Osteocyte (in vitro differentiated cells): ENCODE measurements around the gene HDAC4. TPM values are rescaled to one million over a fixed set of nuclear protein-coding genes. Genes with fewer than 3 reads are reported as not detected.
A peak's percentile ranks its signal among the peaks of the same experiment; 100 is the strongest.

Experiments used
- DNase-seq: peaks from one replicate; pipeline ENCODE4 v3.0.0; 2021; ENCODE audit warnings: mixed read lengths; ENCODE audit not compliant: unreplicated experiment; ENCODE audit errors: extremely low spot score
- H3K27ac Mint-ChIP-seq: one replicate; pipeline ENCODE4 v1.8.0; 2021; ENCODE audit warnings: mild to moderate bottlenecking, mixed read lengths; ENCODE audit not compliant: unreplicated experiment
- H3K27me3 Mint-ChIP-seq: one replicate; pipeline ENCODE4 v1.8.0; 2021; ENCODE audit warnings: mixed read lengths; ENCODE audit not compliant: unreplicated experiment
- H3K36me3 Mint-ChIP-seq: one replicate; pipeline ENCODE4 v1.8.0; 2021; ENCODE audit warnings: mixed read lengths; ENCODE audit not compliant: unreplicated experiment
- H3K4me1 Mint-ChIP-seq: one replicate; pipeline ENCODE4 v1.8.0; 2021; ENCODE audit warnings: mixed read lengths; ENCODE audit not compliant: unreplicated experiment
- H3K4me3 Mint-ChIP-seq: one replicate; pipeline ENCODE4 v1.8.0; 2021; ENCODE audit warnings: mild to moderate bottlenecking, moderate library complexity, mixed read lengths; ENCODE audit not compliant: unreplicated experiment
- H3K9me3 Mint-ChIP-seq: one replicate; pipeline ENCODE4 v1.8.0; 2021; ENCODE audit warnings: mixed read lengths; ENCODE audit not compliant: unreplicated experiment
- total RNA-seq: library from RNA; stranded (reverse); gene quantifications from 2 replicates; pipeline ENCODE4 v1.2.1, GENCODE V29; 2021
- TF ChIP-seq, protein P1 (sequence below): fragments of 200-600 bp; sonication (generic); IDR thresholded peaks from 2 replicates; pipeline ENCODE4 v1.5.0; 2021; ENCODE audit warnings: antibody characterized with exemption, mild to moderate bottlenecking, moderate library complexity

The HDAC4 gene
- total RNA-seq, 1 donor from 2014 or later = 30.3 TPM

DNA sequence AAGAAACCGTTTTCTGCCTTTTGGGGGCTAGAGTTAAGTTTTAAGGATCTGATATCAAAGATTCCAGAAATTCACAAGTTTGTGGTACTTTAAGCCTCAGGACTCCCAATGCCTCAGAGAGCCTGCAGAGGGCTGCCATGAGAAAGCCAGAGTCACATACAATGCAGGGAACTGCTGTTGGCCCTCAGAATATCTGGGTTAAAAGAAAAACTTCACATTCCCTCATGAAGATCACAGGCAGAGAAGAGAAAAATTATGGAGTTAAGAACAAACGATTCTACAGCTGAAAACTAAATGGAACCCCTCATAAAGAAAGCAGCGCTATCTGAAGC is 39.5 kb downstream of the HDAC4 start:
- TF ChIP-seq, protein P1, sequence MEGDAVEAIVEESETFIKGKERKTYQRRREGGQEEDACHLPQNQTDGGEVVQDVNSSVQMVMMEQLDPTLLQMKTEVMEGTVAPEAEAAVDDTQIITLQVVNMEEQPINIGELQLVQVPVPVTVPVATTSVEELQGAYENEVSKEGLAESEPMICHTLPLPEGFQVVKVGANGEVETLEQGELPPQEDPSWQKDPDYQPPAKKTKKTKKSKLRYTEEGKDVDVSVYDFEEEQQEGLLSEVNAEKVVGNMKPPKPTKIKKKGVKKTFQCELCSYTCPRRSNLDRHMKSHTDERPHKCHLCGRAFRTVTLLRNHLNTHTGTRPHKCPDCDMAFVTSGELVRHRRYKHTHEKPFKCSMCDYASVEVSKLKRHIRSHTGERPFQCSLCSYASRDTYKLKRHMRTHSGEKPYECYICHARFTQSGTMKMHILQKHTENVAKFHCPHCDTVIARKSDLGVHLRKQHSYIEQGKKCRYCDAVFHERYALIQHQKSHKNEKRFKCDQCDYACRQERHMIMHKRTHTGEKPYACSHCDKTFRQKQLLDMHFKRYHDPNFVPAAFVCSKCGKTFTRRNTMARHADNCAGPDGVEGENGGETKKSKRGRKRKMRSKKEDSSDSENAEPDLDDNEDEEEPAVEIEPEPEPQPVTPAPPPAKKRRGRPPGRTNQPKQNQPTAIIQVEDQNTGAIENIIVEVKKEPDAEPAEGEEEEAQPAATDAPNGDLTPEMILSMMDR = peak; percentile 36
- peaks cover 8% of the 10 kb centered on the region for H3K4me1 Mint-ChIP-seq
- no peak overlapping the region for H3K4me3 Mint-ChIP-seq
- no peak for DNase-seq
- H3K27ac Mint-ChIP-seq = no peak overlapping the region
- no peaks in the 10 kb centered on the region for H3K27me3 Mint-ChIP-seq
- H3K36me3 Mint-ChIP-seq = no peaks in the 10 kb centered on the region
- H3K9me3 Mint-ChIP-seq = no peaks in the 10 kb centered on the region

DNA sequence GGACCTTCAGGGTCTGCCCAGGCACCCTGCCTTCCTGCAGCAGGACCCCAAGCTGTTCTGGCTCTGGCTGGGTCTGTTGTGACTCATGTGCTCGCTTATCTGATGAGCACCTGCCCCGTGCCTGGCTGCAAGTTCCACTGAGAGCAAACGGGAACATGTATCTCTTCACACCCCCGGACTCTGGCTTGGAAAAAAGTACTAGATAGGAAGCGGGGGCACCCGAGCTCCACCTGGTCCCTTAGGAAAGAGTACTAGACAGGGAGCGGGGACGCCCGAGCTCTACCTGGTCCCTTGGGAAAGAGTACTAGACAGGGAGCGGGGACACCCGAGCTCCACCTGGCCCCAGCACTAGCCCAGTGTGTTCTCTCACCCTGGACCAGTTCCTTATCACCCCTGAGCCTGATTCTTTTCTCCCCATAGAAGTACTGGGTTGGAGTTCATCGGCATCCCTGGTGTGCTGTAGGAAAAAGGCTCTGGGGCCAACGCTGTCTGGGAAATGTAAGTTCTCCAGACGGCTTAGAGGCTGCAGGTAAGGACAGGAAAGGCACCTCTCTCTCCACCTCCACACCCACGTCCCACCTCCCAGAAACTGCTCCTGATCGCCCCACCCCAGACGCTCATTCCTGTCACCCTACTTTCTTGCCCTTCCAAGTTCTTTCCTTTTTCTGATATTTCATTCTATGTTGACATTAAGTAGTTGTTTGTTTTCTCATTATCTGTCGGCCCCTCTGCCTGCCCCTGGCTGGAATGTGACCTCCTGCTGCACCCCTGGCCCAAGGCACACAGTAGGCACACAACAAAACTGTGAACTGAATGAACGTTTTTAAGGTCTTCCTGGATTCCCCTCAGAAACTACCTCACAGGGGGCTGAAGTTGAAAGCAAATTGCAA is 40.2 kb downstream of the HDAC4 start:
- H3K27ac Mint-ChIP-seq = no peak overlapping the region
- H3K4me1 Mint-ChIP-seq = peaks cover 10% of the 10 kb centered on the region
- H3K36me3 Mint-ChIP-seq = no peaks in the 10 kb centered on the region
- H3K4me3 Mint-ChIP-seq = no peak overlapping the region
- TF ChIP-seq, protein P1 = no peak
- DNase-seq = no peak
- no peaks in the 10 kb centered on the region for H3K27me3 Mint-ChIP-seq
- H3K9me3 Mint-ChIP-seq = peaks cover 2% of the 10 kb centered on the region

DNA sequence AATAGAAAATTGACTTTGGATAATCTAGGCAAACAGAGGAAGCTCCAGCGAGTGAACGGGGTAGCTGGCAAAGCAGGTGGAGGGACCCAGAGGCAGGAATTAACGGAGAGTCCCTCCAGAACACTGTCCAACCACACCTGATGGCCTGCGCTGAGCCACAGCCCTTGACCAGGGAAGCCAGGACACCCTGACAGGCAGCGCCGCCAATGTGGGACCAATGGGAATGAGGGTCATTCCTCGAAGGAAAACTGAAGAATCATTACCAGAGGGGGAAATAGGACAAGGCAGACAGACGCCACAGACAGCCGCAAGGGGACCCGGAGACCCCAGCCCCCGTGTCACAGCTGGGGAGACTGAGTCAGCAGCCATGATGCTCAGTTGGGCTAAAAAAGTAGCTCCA is 40.8 kb downstream of the HDAC4 start:
- H3K27me3 Mint-ChIP-seq = no peaks in the 10 kb centered on the region

DNA sequence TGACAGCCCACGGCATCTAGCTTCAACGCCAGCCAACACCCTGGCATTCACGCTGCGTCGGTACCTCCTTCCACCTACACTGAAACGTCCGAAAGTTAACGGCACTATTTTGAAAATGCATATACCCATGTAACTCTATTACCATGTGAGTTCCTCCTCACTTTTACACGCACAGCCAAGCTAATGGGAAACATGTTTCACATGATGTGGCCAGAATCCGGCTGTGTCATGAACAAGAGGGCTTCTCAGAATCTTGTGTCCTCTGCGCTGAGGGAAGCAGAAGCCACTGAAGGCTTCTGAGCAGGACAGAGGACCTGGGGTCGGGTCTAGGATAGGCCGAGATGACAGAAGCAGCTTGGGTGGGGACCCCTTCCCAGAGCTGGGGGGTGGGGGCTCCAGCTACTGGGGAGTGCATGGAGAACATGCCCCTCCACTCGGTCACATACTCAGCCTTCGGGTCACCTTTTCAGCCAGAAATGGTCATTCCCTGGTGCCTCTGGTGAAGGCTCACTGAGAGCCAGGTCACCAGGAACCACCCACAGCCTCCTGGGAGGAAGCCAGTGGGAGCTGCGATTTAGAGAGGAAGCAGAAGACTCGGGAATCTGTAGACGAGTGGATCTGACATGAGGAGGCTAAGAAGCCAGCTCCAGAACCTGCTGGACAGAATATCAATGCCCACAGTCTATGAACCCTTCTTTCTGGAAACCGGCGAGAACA is 41.5 kb downstream of the HDAC4 start:
- peak; percentile 67 for DNase-seq
- peaks cover 9% of the 10 kb centered on the region for H3K36me3 Mint-ChIP-seq
- H3K4me3 Mint-ChIP-seq = no peak overlapping the region
- H3K27ac Mint-ChIP-seq = no peak overlapping the region
- peaks cover 14% of the 10 kb centered on the region for H3K9me3 Mint-ChIP-seq
- TF ChIP-seq, protein P1 = no peak
- H3K4me1 Mint-ChIP-seq = peaks cover 16% of the 10 kb centered on the region
- H3K27me3 Mint-ChIP-seq = no peaks in the 10 kb centered on the region

More for the DNA sequence above, 40.8 kb downstream of the HDAC4 start:
- no peak for DNase-seq
- TF ChIP-seq, protein P1 = no peak
- H3K9me3 Mint-ChIP-seq = peaks cover 9% of the 10 kb centered on the region
- peaks cover 15% of the 10 kb centered on the region for H3K4me1 Mint-ChIP-seq
- no peak overlapping the region for H3K27ac Mint-ChIP-seq
- H3K36me3 Mint-ChIP-seq = peaks cover 5% of the 10 kb centered on the region
- H3K4me3 Mint-ChIP-seq = no peak overlapping the region
